ENCODE data around the gene KIAA1755. TPM values are rescaled to one million over a fixed set of nuclear protein-coding genes. Genes with fewer than 3 reads are reported as not detected.

The KIAA1755 gene
- total RNA-seq, 3 donors from 2014 or later (not counting 1 experiment from before 2014, with no cell fraction given): not detected

GRCh38 chr20:38272398-38272797, 11.9 kb upstream of the KIAA1755 start:
- no peak overlapping the region for H3K27ac Mint-ChIP-seq
- H3K4me1 Mint-ChIP-seq: no peaks in the 10 kb centered on the region
- no peak for ATAC-seq
- Histone ChIP-seq H3K4me3 (ENCODE audit: low read length) (no peak overlapping the region), H3K27me3 (ENCODE audit: control insufficient read depth, insufficient read depth, low read length) (no peaks in the 10 kb centered on the region), H3K27ac (ENCODE audit: low read length) (no peak overlapping the region), H3K9me3 (ENCODE audit: control insufficient read depth, insufficient read depth, low read length) (no peaks in the 10 kb centered on the region), H3K36me3 (ENCODE audit: control insufficient read depth, insufficient read depth, low read length) (no peaks in the 10 kb centered on the region), H3K4me1 (ENCODE audit: control insufficient read depth, insufficient read depth, low read length) (no peaks in the 10 kb centered on the region)
- intact Hi-C loops (cut with micrococcal nuclease): no loop called here
- H3K36me3 Mint-ChIP-seq: no peaks in the 10 kb centered on the region
- WGBS (ENCODE audit: insufficient coverage): 79% methylated on average over 2 of the region's 2 CpGs
- peaks cover 23 to 25% of the 10 kb centered on the region in 2 donors for H3K27me3 Mint-ChIP-seq (ENCODE audit: low read depth in 2 of 2)
- TF ChIP-seq CTCF (IDR thresholded peaks at IDR 0.05): no peak
- H3K4me3 Mint-ChIP-seq: no peak overlapping the region
- no peaks in the 10 kb centered on the region for H3K9me3 Mint-ChIP-seq
- no peak for DNase-seq

DNA sequence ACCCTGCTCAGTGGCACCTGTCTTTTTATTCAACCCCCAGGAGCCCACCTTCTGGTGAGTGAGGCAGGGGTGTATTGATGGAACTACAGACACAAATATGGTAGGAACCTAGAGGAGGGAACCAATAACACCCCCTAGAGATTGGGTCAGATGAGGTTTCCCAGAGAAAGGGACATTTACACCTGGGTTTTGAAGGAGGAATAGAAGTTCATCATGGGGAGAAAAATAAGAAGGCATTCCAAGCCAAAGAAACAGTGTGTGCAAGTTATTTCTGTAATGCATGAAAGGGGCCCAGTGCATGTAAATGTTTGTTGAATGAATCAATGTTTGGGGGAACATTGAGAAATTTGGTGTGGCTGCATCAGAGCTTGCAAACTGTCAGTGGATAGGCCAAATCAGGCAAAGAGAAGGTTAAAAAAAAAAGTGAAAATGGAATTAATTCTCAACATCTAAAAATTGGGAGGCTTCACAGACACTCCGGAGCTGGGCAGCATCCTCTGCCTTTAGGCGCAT, 11.1 kb upstream of the KIAA1755 start:
- no peak overlapping the region for H3K27ac ChIP-seq (ENCODE audit: low read length)
- ATAC-seq (no peak), DNase-seq (no peak)
- H3K27me3 ChIP-seq (ENCODE audit: control insufficient read depth, insufficient read depth, low read length): no peaks in the 10 kb centered on the region
- no peaks in the 10 kb centered on the region for H3K9me3 ChIP-seq (ENCODE audit: control insufficient read depth, insufficient read depth, low read length)
- no peak overlapping the region for H3K4me3 Mint-ChIP-seq
- no peaks in the 10 kb centered on the region for H3K36me3 Mint-ChIP-seq
- H3K4me3 ChIP-seq (ENCODE audit: low read length): no peak overlapping the region
- WGBS (ENCODE audit: insufficient coverage): 94% methylated on average over 2 of the region's 2 CpGs
- H3K9me3 Mint-ChIP-seq: no peaks in the 10 kb centered on the region
- H3K27me3 Mint-ChIP-seq (ENCODE audit: low read depth in 2 of 2): peaks cover 23 to 25% of the 10 kb centered on the region in 2 donors
- intact Hi-C loops (cut with micrococcal nuclease): no loop called here
- H3K27ac Mint-ChIP-seq: no peak overlapping the region
- no peaks in the 10 kb centered on the region for H3K4me1 Mint-ChIP-seq
- no peaks in the 10 kb centered on the region for H3K4me1 ChIP-seq (ENCODE audit: control insufficient read depth, insufficient read depth, low read length)
- no peaks in the 10 kb centered on the region for H3K36me3 ChIP-seq (ENCODE audit: control insufficient read depth, insufficient read depth, low read length)
- TF ChIP-seq CTCF (IDR thresholded peaks at IDR 0.05): no peak

DNA sequence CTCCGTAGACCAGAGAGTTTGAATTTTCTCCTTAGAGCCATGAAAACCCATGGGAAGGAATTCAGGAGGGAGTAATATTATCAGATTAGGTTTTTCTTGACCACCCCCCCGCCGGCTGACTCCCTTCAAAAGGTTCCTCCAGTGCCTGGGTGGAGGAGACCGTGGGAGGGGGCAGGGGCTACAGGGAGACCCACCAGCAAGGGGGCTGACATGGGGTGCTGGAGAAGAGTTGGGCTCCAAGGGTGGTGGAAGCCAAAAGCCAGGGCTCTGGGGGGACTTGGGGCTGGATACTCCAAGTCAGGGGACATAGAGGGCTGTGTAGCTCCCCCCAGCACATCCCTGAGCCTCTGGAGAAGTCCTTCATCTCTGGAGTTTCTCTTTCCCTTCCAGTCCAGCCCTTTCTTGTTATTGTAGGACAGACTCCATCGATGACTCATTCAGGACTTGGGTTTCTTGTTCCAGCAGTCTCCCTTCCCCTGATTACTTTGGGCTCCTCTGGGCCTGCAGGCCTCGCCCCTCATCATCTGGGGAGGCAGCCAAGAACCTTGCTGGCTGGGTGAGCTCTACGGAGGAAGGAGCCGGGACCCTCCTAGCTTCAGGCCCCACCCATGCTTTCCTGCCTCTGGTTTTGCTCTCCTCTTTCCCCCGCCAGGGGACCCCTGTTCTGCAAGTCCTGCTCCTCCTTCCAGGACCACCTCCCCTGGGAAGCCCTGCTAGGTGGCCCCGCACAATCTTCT, 10.5 kb upstream of the KIAA1755 start:
- H3K27ac ChIP-seq (ENCODE audit: low read length): no peak overlapping the region
- H3K4me3 Mint-ChIP-seq: no peak overlapping the region
- intact Hi-C loops (cut with micrococcal nuclease): no loop called here
- no peaks in the 10 kb centered on the region for H3K36me3 ChIP-seq (ENCODE audit: control insufficient read depth, insufficient read depth, low read length)
- H3K27me3 Mint-ChIP-seq (ENCODE audit: low read depth in 2 of 2): peaks cover 25 to 29% of the 10 kb centered on the region in 2 donors
- no peaks in the 10 kb centered on the region for H3K36me3 Mint-ChIP-seq
- no peaks in the 10 kb centered on the region for H3K27me3 ChIP-seq (ENCODE audit: control insufficient read depth, insufficient read depth, low read length)
- no peaks in the 10 kb centered on the region for H3K4me1 ChIP-seq (ENCODE audit: control insufficient read depth, insufficient read depth, low read length)
- DNase-seq (no peak), ATAC-seq (no peak)
- WGBS (ENCODE audit: insufficient coverage): 83% methylated on average over 9 of the region's 10 CpGs
- H3K9me3 ChIP-seq (ENCODE audit: control insufficient read depth, insufficient read depth, low read length): no peaks in the 10 kb centered on the region
- H3K4me3 ChIP-seq (ENCODE audit: low read length): no peak overlapping the region
- H3K4me1 Mint-ChIP-seq: no peaks in the 10 kb centered on the region
- TF ChIP-seq CTCF (IDR thresholded peaks at IDR 0.05): no peak
- no peak overlapping the region for H3K27ac Mint-ChIP-seq
- no peaks in the 10 kb centered on the region for H3K9me3 Mint-ChIP-seq

DNA sequence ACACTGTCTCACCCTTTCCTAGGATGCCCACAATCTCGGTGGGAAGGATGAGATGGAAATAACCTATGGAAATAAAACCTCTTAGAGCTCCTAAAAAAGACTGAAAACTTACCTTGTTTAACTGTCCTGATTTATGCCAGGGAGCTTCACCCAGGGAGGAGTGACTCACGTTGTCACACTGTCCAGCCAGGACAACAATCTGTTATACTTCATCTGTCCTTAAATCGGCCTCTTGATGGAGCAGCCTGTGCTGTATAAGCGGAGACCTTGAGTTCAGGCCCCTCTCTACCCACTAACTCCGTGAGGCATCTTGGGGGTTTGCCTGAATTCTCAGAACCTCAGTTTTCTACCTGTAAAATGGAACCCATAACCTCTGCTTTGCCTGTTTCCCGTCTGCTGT, 9.2 kb upstream of the KIAA1755 start:
- Mint-ChIP-seq H3K4me3 (no peak overlapping the region), H3K36me3 (no peaks in the 10 kb centered on the region), H3K27ac (no peak overlapping the region), H3K9me3 (no peaks in the 10 kb centered on the region), H3K27me3 (ENCODE audit: low read depth in 2 of 2) (peaks cover 31 to 39% of the 10 kb centered on the region in 2 donors), H3K4me1 (no peaks in the 10 kb centered on the region)
- ATAC-seq: no peak
- Histone ChIP-seq H3K4me1 (ENCODE audit: control insufficient read depth, insufficient read depth, low read length) (no peaks in the 10 kb centered on the region), H3K27ac (ENCODE audit: low read length) (no peak overlapping the region), H3K36me3 (ENCODE audit: control insufficient read depth, insufficient read depth, low read length) (no peaks in the 10 kb centered on the region), H3K27me3 (ENCODE audit: control insufficient read depth, insufficient read depth, low read length) (no peaks in the 10 kb centered on the region), H3K4me3 (ENCODE audit: low read length) (no peak overlapping the region), H3K9me3 (ENCODE audit: control insufficient read depth, insufficient read depth, low read length) (no peaks in the 10 kb centered on the region)
- no peak for DNase-seq
- intact Hi-C loops (cut with micrococcal nuclease): no loop called here
- TF ChIP-seq CTCF (IDR thresholded peaks at IDR 0.05): no peak
- WGBS (ENCODE audit: insufficient coverage): 82% methylated on average over 5 of the region's 6 CpGs
